M059J (cell line): ENCODE data around the gene ZFY. TPM values are rescaled to one million over a fixed set of nuclear protein-coding genes. Genes with fewer than 3 reads are reported as not detected.
"Not testable (repeated sequence)": the region's sequence is repeated elsewhere in the genome, so short reads cannot be mapped to it uniquely, and the experiment has no call there.

ENCODE experiments used
- DNase-seq: peaks from one replicate; pipeline ENCODE4 v3.0.0-alpha.2; 2012; ENCODE audit warnings: low read depth
- total RNA-seq: library from RNA; depleted of rRNA; stranded (reverse); fragments of >200 nt; shearing (Covaris generic); gene quantifications from 2 replicates; pipeline ENCODE4 v1.2.3, GENCODE V29; 2014; rRNA removed

ZFY gene
- total RNA-seq, 1 experiment from 2014 or later, result 1.9 TPM

DNA sequence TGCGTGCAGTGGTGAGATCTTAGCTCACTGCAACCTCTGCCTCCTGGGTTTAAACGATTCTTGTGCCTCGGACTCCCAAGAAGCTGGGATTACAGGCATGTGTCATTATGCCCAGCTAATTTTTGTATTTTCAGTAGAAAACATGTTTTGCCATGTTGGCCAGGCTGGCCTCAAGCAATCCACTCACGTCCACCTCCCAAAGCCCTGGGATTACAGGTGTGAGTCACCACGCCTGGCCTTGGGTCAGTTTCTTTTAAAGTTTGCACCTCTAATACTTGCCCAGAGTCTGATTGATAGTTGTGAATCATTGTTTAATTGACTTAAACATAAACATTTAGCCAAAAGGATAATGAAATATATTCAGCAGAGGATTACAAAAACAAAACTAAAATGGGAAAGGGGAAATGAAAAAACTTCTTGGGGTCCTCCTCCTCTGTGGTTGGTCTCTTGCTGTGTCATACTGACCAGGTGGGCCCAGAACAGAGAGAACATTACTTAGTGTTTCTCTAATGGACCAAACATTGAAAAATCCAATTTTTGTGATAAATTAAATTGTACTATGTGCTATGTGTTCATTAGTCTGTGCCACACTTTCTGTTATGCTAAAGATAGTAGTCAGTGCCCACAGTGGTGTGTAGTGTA is 38.0 kb downstream of the ZFY start:
- peak; percentile 17 for DNase-seq

DNA sequence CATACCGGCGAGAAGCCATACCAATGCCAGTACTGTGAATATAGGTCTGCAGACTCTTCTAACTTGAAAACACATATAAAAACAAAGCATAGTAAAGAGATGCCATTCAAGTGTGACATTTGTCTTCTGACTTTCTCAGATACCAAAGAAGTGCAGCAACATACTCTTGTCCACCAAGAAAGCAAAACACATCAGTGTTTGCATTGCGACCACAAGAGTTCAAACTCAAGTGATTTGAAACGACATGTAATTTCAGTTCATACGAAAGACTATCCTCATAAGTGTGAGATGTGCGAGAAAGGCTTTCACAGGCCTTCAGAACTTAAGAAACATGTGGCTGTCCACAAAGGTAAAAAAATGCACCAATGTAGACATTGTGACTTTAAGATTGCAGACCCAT is 44.1 kb downstream of the ZFY start:
- DNase-seq, result no peak

DNA sequence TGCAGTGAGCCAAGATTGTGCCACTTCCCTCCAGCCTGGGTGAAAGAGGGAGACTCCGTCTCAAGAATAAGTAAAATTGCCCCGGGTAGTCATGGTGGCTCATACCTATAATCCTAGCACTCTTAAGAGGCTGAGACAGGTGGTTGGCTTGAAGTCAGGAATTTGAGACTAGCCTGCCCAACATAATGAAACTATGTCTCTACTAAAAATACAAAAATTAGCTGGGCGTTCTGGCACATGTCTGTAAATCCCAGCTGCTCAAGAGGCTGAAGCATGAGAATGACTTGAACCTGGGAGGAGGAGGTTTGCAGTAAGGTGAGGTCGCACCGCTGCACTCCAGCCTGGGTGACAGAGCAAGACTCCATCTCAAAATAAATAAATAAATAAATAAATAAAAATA is 49.3 kb downstream of the ZFY start:
- no peak for DNase-seq

DNA sequence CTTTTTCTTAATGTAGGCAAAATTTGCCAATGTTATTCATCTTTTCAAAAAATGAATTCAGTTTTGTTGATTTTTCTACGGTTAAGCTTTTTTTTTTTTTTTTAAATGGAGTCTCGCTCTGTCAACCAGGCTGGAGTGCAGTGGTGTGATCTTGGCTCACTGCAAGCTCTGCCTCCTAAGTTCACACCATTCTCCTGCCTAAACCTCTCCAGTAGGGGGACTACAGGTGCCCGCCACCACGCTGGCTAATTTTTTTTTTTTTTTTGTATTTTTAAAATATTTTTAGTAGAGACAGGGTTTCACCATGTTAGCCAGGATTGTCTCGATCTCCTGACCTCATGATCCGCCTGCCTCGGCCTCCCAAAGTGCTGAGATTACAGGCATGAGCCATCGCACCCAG is 52.0 kb downstream of the ZFY start:
- not testable (repeated sequence) for DNase-seq

DNA sequence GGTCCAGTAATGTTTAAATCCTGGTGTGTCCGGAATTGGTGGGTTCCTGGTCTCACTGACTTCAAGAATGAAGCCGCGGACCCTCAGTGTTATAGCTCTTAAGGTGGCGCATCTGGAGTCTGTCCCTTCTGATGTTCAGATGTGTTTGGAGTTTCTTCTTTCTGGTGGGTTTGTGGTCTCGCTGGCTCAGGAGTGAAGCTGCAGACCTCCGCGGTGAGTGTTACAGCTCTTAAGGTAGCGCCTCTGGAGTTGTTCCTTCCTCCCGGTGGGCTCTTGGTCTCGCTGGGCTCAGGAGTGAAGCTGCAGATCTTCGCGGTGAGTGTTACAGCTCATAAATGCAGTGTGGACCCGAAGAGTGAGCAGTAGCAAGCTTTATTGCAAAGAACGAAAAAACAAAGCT is 62.2 kb downstream of the ZFY start:
- not testable (repeated sequence) for DNase-seq

DNA sequence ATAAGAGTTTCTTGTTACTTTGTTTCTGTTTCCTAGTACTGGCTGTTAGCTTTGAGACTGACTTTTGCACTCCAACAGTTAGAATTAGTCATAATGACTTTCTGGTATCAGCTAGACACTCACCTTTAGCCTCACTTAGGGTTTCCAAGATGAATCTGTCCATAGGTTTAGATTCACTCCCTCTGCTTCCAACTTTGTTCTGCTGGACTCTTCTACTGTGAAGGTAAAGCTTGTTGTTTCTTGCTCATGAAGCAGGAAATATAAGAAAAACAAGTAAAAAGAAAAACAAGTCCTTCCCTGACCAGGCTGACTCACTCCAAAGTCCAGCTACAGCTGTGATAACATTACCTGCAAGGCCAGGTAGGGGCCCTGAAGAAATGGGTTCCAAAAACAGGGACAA is 67.0 kb downstream of the ZFY start:
- DNase-seq, result no peak

DNA sequence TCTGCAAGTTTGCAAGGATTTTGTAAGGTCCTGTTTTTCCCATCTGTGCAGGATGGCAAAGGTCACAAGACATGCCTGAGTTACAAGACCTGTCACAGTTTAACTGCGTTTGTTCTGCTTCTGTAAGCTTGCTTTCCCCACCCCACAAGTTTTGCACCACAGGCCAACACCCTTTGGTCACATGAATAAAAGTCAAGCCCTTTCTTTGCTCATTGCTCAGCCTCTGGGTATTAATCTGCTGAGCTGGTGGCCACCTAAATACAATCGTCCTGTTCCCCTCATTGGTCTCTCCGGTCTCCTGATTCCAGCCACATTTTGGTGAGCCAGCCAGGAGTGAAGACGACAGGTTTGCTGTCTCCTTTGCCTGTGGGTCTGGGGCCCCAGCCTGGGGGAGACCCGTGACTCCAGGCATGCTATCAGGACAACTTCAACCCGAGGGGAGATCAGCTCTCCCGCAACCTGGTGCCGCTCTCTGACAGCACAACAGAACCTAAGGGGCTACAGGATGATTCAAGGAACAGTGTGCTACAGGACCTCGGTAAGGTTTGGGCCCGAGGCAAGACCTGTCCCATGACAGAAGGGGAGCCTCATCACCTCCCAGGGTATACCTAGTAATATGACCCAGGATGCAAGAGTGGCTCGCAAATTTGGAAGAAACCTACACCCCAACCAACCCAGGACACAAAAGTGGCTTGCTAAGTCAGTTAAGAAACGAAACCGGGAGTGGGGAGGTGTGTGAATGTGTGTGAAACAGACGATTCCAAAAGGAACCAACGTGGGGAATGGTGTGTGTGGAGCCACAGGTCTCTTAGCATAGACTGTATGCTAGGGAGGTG is 67.7 kb downstream of the ZFY start:
- DNase-seq, result no peak

DNA sequence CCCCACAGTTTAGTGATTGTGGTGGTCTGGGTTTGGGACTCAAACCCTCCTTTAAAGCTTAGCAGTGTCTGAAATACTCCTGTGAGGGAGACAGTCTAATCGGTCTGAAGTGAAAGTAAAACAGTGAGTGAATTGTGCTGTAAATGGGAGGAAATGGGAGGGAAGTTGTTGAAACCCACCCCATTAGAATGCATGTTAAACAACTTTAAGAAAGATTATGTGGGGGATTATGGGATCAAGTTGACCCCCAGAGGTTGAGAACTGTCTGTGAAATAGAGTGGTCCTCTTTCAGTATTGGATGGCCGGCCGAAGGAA is 68.3 kb downstream of the ZFY start:
- no peak for DNase-seq

DNA sequence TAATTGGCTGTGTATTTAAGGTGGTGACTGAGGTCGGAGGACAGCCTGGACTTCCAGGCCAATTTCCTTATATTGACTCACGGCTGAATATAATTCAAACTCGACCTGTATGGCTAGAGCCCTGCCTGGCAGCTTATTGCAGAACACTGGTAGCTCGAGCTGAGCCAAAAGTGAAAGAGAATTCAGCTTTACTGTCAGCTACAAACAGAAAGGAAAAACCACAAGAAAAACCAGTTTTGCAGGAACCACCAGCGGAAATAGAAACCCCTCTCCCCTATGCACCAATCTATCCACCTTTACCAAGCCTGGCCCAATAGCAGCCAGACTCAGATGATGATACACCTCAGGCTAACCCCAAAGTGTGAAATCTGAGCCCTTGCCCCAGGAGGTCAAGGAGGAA is 68.7 kb downstream of the ZFY start:
- no peak for DNase-seq

DNA sequence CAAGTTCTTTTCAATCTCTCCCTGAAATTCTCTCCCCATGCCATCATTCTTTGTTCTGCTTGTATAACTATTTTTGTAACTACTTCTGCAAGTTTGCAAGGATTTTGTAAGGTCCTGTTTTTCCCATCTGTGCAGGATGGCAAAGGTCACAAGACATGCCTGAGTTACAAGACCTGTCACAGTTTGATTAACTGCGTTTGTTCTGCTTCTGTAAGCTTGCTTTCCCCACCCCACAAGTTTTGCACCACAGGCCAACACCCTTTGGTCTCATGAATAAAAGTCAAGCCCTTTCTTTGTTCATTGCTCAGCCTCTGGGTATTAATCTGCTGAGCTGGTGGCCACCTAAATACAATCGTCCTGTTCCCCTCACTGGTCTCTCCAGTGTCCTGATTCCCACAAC is 70.8 kb downstream of the ZFY start:
- DNase-seq, result not testable (repeated sequence)

DNA sequence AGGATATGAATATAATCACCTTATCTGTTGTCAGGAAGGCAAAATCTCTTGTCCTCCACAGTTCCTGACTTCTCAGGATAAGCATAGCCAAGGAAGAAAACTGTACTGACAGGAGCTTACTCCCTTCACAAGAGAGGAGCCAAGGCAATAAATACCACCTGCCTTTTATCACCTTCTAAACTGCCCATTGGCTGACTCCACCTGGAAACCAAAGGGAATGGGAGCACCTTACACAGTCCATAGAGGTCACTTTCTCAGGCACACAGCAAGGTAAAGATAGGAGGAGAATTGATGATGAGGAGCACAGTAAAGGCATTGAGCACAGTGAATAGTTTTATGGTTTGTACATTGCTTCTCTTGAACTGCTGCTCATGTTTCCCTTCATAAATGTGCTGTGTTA is 72.8 kb downstream of the ZFY start:
- no peak for DNase-seq

DNA sequence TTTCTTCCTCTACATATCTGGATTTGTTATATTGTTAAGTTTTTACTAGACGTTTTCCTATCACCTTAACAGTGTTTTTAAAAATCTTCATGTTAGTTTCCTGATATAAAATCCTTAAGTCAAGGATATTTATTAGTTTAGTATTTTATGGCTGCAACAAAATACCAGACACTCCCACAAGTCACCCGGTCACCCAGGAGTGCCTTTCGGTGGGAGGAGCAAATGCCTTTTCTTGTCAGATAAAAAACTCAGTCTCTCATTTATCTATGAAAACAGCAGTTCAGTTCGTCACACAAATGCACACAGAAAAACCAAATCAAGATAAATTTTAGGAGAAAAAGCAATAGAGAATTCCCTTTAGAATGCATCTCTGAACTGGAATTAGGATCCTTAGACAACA is 77.0 kb downstream of the ZFY start:
- no peak for DNase-seq

DNA sequence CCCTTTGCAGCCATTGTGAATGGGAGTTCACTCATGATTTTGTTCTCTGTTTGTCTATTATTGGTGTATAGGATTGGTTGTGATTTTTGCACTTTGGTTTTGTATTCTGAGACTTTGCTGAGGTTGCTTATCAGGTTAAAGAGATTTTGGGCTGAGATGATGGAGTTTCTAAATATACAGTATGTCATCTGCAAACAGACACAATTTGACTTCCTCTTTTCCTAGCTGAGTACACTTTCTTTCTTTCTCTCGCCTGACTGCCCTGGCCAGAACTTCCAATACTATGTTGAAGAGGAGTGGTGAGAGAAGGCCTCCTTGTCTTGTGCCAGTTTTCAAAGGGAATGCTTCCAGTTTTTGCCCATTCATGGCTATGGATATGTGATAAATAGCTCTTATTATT is 81.4 kb downstream of the ZFY start:
- DNase-seq, result no peak

DNA sequence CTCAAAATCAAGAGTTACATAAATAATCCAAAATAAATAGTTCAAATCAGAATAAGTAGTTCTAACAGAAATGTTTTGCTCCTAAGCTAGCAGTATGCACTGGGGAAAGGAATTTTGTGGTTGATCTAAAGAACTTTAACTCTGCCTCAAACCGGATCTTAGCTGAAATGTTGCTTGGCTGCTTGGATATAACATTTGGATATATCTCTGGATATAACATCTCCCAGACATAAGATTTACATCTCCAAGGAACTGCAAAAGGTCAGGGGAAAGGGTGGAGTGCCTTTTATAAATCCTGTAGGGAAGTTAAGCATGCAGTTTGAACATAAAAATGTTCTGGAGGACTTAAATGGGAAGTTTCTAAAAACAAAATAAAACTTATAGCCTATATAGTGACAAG is 83.4 kb downstream of the ZFY start:
- no peak for DNase-seq

DNA sequence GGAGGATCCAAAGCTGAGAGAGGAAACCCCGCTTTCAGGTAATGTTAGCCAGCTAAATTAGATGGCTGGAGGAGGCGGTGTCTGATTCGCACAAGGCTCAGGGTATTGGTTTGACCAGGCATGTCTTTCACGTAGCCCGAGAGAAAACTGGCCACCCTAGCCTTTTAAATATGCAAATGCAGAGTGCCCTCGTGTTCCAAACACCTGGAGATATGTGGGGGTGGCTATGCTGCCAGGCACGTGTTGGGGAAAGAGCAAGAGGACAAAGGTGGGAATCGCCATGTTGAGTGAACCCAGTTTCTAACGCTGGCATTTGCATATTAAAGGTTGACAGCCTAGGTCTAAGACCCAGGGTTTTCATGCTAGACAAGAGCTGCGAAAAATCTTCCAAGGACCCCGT is 84.4 kb downstream of the ZFY start:
- DNase-seq, result no peak

DNA sequence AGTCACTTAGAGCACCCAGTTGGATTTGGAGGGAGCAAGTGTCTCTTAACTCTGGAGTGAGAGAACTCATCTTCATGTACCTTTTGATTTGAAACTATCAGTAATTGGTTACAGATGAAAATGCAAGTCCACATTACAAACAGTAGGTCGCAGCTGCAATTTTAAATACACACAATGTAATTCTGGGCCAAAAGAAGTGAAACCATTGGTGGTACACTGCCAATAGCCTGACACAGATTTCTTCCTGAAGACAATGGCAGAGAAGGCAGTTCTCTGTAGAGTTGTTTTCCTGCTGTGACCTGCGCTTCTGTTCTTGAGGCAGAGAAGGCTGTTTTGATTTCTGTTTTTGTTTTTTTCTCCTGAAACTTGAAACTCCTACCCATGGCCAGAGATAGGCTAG is 86.0 kb downstream of the ZFY start:
- DNase-seq, result no peak

DNA sequence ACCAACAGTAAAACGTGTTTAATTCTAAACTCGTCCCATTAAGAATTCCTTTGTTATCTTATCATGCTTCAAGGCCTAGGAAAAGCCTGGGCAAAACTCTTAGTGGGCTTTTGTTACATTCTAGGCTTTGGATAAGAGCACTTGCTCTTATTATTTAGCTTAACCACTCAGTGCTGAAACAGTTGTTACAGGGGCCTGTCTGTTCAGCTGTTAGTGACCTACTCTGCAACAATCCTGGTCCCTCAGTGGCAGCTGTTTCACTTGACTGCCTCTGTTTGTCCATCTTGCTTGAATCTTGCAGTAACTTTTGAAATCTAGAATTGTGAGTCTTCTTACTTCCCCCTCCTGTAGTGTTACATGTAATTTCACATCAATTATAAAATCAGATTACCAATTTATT is 88.4 kb downstream of the ZFY start:
- DNase-seq, result no peak

DNA sequence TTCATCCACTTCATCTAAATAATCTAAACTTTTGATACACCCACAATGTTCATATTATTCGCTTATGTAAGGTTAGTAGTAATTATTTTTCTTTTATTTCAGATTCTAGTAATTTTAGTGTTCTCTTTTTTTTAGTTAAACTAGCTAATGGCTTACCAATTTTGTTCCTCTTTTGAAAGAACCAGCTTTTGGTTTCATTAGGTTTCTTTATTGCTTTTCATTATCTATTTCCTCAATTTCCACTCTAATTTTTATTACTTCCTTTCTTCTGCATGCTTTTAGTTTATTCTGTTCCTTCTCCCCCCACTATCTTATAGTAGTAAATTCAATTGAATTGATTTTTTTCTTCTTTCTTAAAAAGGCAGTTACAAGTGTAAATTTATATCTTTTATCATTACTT is 90.2 kb downstream of the ZFY start:
- DNase-seq, result no peak

Other genes starting within 250 kb of the ZFY start
- not detected in 2 replicates for gene SRY, start 147.7 kb upstream of the ZFY start, total RNA-seq
- gene RPS4Y1, start 93.8 kb upstream of the ZFY start, total RNA-seq, result 45.5 and 51.5 TPM in 2 replicates